Endothelial cell of umbilical vein (primary cell): ENCODE data around the gene ASAP2.

Experiments used
- FOS ChIP-seq: IDR thresholded peaks from 2 replicates; pipeline ENCODE4 v1.6.1; 2011; ENCODE audit warnings: mild to moderate bottlenecking, low read length, moderate library complexity, borderline replicate concordance; ENCODE audit not compliant: insufficient read depth
- POLR2A ChIP-seq: IDR thresholded peaks from 2 replicates; pipeline ENCODE4 v1.6.1; 2012; ENCODE audit warnings: low read depth, mild to moderate bottlenecking, control low read depth, low read length
- TF ChIP-seq, protein P1 (sequence below), 2 donors: IDR thresholded peaks; 1 replicate in 1 of 2; 2 replicates in 1 of 2; pipeline ENCODE4 v1.5.1; 2011; ENCODE audit warnings: low read length in 2 of 2, mild to moderate bottlenecking in 2 of 2, moderate library complexity in 2 of 2, control low read depth in 1 of 2, inconsistent platforms in 1 of 2, low read depth in 1 of 2; ENCODE audit not compliant: insufficient read depth in 1 of 2; ENCODE audit errors: extremely low read depth in 1 of 2

DNA sequence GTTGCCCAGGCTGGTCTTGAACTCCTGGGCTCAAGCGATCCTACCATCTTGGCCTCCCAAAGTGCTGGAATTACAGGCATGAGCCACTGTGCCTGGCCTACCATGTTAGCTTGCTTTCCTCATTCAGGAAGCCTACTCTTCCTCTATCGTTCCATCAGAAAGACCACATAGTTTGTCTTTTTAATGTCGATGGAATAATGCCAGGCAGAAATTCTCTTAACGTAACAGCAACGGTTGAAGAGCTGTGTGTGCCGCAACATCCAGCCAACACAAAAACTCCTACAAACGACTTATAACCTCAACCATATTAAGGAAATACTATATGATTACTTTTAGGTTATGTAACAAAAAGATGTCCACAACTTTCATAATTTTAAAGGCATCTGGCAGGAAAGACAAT, 206.2 kb downstream of the ASAP2 start:
- TF ChIP-seq, protein P1, sequence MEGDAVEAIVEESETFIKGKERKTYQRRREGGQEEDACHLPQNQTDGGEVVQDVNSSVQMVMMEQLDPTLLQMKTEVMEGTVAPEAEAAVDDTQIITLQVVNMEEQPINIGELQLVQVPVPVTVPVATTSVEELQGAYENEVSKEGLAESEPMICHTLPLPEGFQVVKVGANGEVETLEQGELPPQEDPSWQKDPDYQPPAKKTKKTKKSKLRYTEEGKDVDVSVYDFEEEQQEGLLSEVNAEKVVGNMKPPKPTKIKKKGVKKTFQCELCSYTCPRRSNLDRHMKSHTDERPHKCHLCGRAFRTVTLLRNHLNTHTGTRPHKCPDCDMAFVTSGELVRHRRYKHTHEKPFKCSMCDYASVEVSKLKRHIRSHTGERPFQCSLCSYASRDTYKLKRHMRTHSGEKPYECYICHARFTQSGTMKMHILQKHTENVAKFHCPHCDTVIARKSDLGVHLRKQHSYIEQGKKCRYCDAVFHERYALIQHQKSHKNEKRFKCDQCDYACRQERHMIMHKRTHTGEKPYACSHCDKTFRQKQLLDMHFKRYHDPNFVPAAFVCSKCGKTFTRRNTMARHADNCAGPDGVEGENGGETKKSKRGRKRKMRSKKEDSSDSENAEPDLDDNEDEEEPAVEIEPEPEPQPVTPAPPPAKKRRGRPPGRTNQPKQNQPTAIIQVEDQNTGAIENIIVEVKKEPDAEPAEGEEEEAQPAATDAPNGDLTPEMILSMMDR (IDR thresholded peaks at IDR 0.05; ENCODE audit: extremely low read depth in 1 of 2, insufficient read depth in 1 of 2, low read depth in 1 of 2, low read length in 2 of 2) = no peak
- TF ChIP-seq FOS (no peak), POLR2A (no peak)
